ENCODE data around the gene CCDC85C.

DNA sequence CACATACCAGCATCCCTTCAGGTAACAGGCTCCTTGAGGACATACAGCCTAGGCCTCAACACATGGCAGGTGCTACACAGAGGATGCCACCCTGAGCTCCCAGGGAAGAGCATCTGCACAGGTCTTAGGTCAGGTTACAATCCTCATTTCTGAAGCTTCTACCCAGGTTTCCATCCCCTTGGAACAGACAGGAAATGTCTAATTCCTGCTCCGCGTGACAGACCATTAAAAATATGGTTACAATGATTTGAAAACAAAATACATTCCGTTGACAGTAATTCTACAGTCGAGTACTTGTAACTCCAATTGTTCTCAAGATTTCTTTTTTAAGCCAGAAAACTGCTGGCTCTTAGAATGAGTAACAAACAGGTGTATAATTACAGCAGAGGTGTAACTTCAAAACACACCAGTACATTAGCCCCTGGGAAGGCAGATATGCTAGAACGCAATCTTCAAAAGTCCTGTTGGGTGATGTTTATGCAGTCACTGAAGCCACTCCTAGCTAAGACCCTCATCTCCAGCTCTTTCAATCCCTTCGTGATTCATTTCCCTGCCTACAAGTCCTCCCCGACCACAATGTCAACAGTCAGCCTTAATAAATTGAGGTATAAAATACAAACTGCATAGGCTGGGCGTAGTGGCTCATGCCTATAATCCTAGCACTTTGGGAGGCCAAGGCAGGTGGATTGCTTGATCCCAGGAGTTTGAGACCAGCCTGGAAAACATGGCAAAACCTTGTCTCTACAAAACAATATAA is 135.0 kb downstream of the CCDC85C start:
- TF ChIP-seq CTCF (conservative IDR thresholded peaks at IDR 0.05; ENCODE audit: low read depth, low read length), result no peak
- TF ChIP-seq EZH2 (IDR thresholded peaks at IDR 0.05; ENCODE audit: low read length, unreplicated experiment), result no peak
- TF ChIP-seq EZH2phosphoT487 (IDR thresholded peaks at IDR 0.05; ENCODE audit: borderline replicate concordance, low read length), result no peak

Measured in PC-3 (cell line).